Mucosa of descending colon (tissue), 3 donors: ENCODE data around the gene HOXA4. TPM values are rescaled to one million over a fixed set of nuclear protein-coding genes. Genes with fewer than 3 reads are reported as not detected.

ENCODE experiments used
- ATAC-seq: fragments of 200-7000 bp; cut with Tn5 transposase; one replicate; pipeline ENCODE4 v1.9.1; 2020; ENCODE audit warnings: mild to moderate bottlenecking, moderate library complexity
- DNase-seq, 3 donors: peaks; one replicate each; pipeline ENCODE4 v3.0.0-alpha.2; 2020
- H3K36me3 ChIP-seq: fragments of 200-600 bp; one replicate; pipeline ENCODE4 v1.8.0; 2021; ENCODE audit warnings: low read depth, mild to moderate bottlenecking
- H3K4me1 ChIP-seq: fragments of 200-600 bp; one replicate; pipeline ENCODE4 v1.8.0; 2021; ENCODE audit warnings: low read depth, mild to moderate bottlenecking
- H3K4me3 ChIP-seq: fragments of 200-600 bp; one replicate; pipeline ENCODE4 v1.8.0; 2021; ENCODE audit warnings: mild to moderate bottlenecking
- H3K9me3 ChIP-seq: fragments of 200-600 bp; one replicate; pipeline ENCODE4 v1.8.0; 2021; ENCODE audit warnings: mild to moderate bottlenecking
- CTCF ChIP-seq: fragments of 200-600 bp; IDR thresholded peaks from one replicate; pipeline ENCODE4 v1.8.0; 2022; ENCODE audit warnings: antibody characterized with exemption, mild to moderate bottlenecking
- intact Hi-C, 2 donors: fragments of 100-400 bp; cut with DNase I in 1 of 2; cut with micrococcal nuclease in 1 of 2; formaldehyde crosslinking; loops; one replicate each; pipeline versions ENCODE4 v1.11.0 to v1.11.1; 2022; cut with DNase I, micrococcal nuclease
- total RNA-seq, 3 donors: library from RNA; stranded (reverse); fragmentation: NEBNext Ultra II Directional in 2 of 3; extraction: Animal tissue kit (Norgen Biotek cat#: 25700) in 2 of 3; gene quantifications; one replicate each; pipeline versions ENCODE4 v1.2.1 to v1.2.4, GENCODE V29; 2021 to 2023
- donor health status: DM: no; HTN: no; CAD: no; lungs with moderate emphysema.
- donor health status: DM: no; HTN: no; CAD: no.
- donor health status: DM: no; HTN: yes; CAD: no.

The HOXA4 gene
- total RNA-seq, 3 donors from 2014 or later, result 5.9 to 9.5 (median 8.3) TPM

GRCh38 chr7:27128776-27129728 is 1.5 kb downstream of the HOXA4 start:
- TF ChIP-seq CTCF, result no peak
- Histone ChIP-seq H3K4me1 (peaks cover 54% of the 10 kb centered on the region), H3K36me3 (no peaks in the 10 kb centered on the region), H3K9me3 (no peaks in the 10 kb centered on the region), H3K4me3 (no peak overlapping the region)
- intact Hi-C loops, result no loop called here
- ATAC-seq (no peak), DNase-seq (peak in 2 of 3 donors; percentile 39 to 59)

GRCh38 chr7:27128034-27128433 is 2.5 kb downstream of the HOXA4 start:
- H3K9me3 ChIP-seq, result no peaks in the 10 kb centered on the region
- DNase-seq (peak in 1 of 3 donors; percentile 20), ATAC-seq (no peak)
- H3K4me1 ChIP-seq, result peaks cover 51% of the 10 kb centered on the region
- H3K36me3 ChIP-seq, result no peaks in the 10 kb centered on the region
- H3K4me3 ChIP-seq, result no peak overlapping the region
- no peak for TF ChIP-seq CTCF
- intact Hi-C loops, result no loop called here

- TF ChIP-seq CTCF, result no peak
- ATAC-seq (no peak), DNase-seq (no peak)
- Histone ChIP-seq H3K36me3 (no peaks in the 10 kb centered on the region), H3K4me1 (peaks cover 55% of the 10 kb centered on the region), H3K4me3 (no peak overlapping the region), H3K9me3 (no peaks in the 10 kb centered on the region)
- intact Hi-C loops, result no loop called here
These were observed 3.8 kb downstream of the HOXA4 start for GRCh38 chr7:27126596-27127327.

GRCh38 chr7:27125986-27126394 is 4.6 kb downstream of the HOXA4 start:
- DNase-seq, result no peak
- no peak overlapping the region for H3K4me3 ChIP-seq
- intact Hi-C loops, result no loop called here
- no peaks in the 10 kb centered on the region for H3K9me3 ChIP-seq
- H3K36me3 ChIP-seq, result no peaks in the 10 kb centered on the region
- H3K4me1 ChIP-seq, result peaks cover 54% of the 10 kb centered on the region
- ATAC-seq, result no peak
- no peak for TF ChIP-seq CTCF

GRCh38 chr7:27124902-27125689 is 5.5 kb downstream of the HOXA4 start:
- H3K4me3 ChIP-seq, result no peak overlapping the region
- intact Hi-C loops, result no loop called here
- peak; percentile 12 for ATAC-seq

More at GRCh38 chr7:27124902-27125689, 5.5 kb downstream of the HOXA4 start:
- peaks cover 63% of the 10 kb centered on the region for H3K4me1 ChIP-seq
- TF ChIP-seq CTCF, result no peak
- H3K36me3 ChIP-seq, result no peaks in the 10 kb centered on the region
- DNase-seq, result peak in 1 of 3 donors; percentile 27
- H3K9me3 ChIP-seq, result no peaks in the 10 kb centered on the region
